Suprapubic skin (tissue), 4 donors: ENCODE data around the gene PADI4. TPM values are rescaled to one million over a fixed set of nuclear protein-coding genes. Genes with fewer than 3 reads are reported as not detected.

Source experiments
- DNase-seq, 2 donors: peaks; one replicate each; pipeline ENCODE4 v3.0.0-alpha.2; 2019; ENCODE audit warnings: low spot score in 2 of 2
- H3K27ac ChIP-seq: fragments of 200-600 bp; sonication (generic); one replicate; pipeline ENCODE4 v1.5.1; 2019
- H3K27me3 ChIP-seq: fragments of 200-600 bp; sonication (generic); one replicate; pipeline ENCODE4 v1.5.1; 2019
- H3K36me3 ChIP-seq: fragments of 200-600 bp; sonication (generic); one replicate; pipeline ENCODE4 v1.5.1; 2019
- H3K4me1 ChIP-seq: fragments of 200-600 bp; sonication (generic); one replicate; pipeline ENCODE4 v1.5.1; 2019
- H3K4me3 ChIP-seq: fragments of 200-600 bp; sonication (generic); one replicate; pipeline ENCODE4 v1.5.1; 2019; ENCODE audit warnings: mild to moderate bottlenecking
- H3K9me3 ChIP-seq: fragments of 200-600 bp; sonication (generic); one replicate; pipeline ENCODE4 v1.5.1; 2019
- EP300 ChIP-seq: sonication (generic); formaldehyde crosslinking; IDR thresholded peaks from one replicate; pipeline ENCODE4 v1.6.1; 2017; ENCODE audit warnings: antibody characterized with exemption
- POLR2A ChIP-seq, 2 donors: fragments of 450-650 bp; IDR thresholded peaks; one replicate each; pipeline ENCODE4 v1.6.1; 2017; ENCODE audit warnings: antibody characterized with exemption in 2 of 2, mild to moderate bottlenecking in 2 of 2, moderate library complexity in 2 of 2
- POLR2AphosphoS5 ChIP-seq, 3 donors: sonication (generic); formaldehyde crosslinking; IDR thresholded peaks; one replicate each; pipeline ENCODE4 v1.6.1; 2017; ENCODE audit warnings: antibody characterized with exemption in 3 of 3
- WGBS: methylation state at CpG from one replicate; pipeline ENCODE4 v1.1.5; 2018; 5-methylcytosine and 5-hydroxymethylcytosine counted together
- total RNA-seq, 4 donors: library from RNA; depleted of rRNA; stranded (reverse); fragments of >200 nt; gene quantifications; one replicate each; pipeline ENCODE4 v1.1.0, GENCODE V29; 2016
- TF ChIP-seq, protein P1 (sequence below), 2 donors: fragments of 200-600 bp in 1 of 2; fragments of 450-650 bp in 1 of 2; sonication (generic) in 1 of 2; IDR thresholded peaks; one replicate each; pipeline ENCODE4 v1.5.1; 2016 to 2019; ENCODE audit warnings: antibody characterized with exemption in 2 of 2, mild to moderate bottlenecking in 1 of 2, moderate library complexity in 1 of 2

Gene PADI4
- total RNA-seq, 4 donors from 2014 or later: 0.57 to 0.81 (median 0.73) TPM; not detected in 1

GRCh38 chr1:17350083-17350482 lies 42.1 kb downstream of the PADI4 start:
- no peak for TF ChIP-seq POLR2A (IDR thresholded peaks at IDR 0.05)
- no peak for TF ChIP-seq POLR2AphosphoS5 (IDR thresholded peaks at IDR 0.05)
- TF ChIP-seq, protein P1, sequence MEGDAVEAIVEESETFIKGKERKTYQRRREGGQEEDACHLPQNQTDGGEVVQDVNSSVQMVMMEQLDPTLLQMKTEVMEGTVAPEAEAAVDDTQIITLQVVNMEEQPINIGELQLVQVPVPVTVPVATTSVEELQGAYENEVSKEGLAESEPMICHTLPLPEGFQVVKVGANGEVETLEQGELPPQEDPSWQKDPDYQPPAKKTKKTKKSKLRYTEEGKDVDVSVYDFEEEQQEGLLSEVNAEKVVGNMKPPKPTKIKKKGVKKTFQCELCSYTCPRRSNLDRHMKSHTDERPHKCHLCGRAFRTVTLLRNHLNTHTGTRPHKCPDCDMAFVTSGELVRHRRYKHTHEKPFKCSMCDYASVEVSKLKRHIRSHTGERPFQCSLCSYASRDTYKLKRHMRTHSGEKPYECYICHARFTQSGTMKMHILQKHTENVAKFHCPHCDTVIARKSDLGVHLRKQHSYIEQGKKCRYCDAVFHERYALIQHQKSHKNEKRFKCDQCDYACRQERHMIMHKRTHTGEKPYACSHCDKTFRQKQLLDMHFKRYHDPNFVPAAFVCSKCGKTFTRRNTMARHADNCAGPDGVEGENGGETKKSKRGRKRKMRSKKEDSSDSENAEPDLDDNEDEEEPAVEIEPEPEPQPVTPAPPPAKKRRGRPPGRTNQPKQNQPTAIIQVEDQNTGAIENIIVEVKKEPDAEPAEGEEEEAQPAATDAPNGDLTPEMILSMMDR (IDR thresholded peaks at IDR 0.05): no peak
- no peak for TF ChIP-seq EP300
- Histone ChIP-seq H3K27ac (no peak overlapping the region), H3K9me3 (no peaks in the 10 kb centered on the region), H3K27me3 (peaks cover 27% of the 10 kb centered on the region), H3K4me3 (no peak overlapping the region), H3K36me3 (no peaks in the 10 kb centered on the region), H3K4me1 (no peaks in the 10 kb centered on the region)
- no peak for DNase-seq
- WGBS: 64% methylated on average over 8 of the region's 8 CpGs

- no peak for DNase-seq
- no peaks in the 10 kb centered on the region for H3K4me1 ChIP-seq
- H3K27ac ChIP-seq: no peak overlapping the region
- no peaks in the 10 kb centered on the region for H3K36me3 ChIP-seq
- no peak overlapping the region for H3K4me3 ChIP-seq
- WGBS: 79% methylated on average over 7 of the region's 7 CpGs
- H3K27me3 ChIP-seq: peaks cover 27% of the 10 kb centered on the region
- H3K9me3 ChIP-seq: no peaks in the 10 kb centered on the region
- TF ChIP-seq EP300 (no peak), POLR2A (IDR thresholded peaks at IDR 0.05) (no peak), POLR2AphosphoS5 (IDR thresholded peaks at IDR 0.05) (no peak)
- TF ChIP-seq, protein P1 (IDR thresholded peaks at IDR 0.05): no peak
These were observed 43.0 kb downstream of the PADI4 start for GRCh38 chr1:17350928-17351446.

GRCh38 chr1:17351598-17352324 lies 43.8 kb downstream of the PADI4 start:
- Histone ChIP-seq H3K36me3 (no peaks in the 10 kb centered on the region), H3K4me1 (no peaks in the 10 kb centered on the region), H3K27me3 (peaks cover 34% of the 10 kb centered on the region), H3K9me3 (no peaks in the 10 kb centered on the region), H3K27ac (no peak overlapping the region), H3K4me3 (no peak overlapping the region)
- no peak for TF ChIP-seq POLR2A (IDR thresholded peaks at IDR 0.05)
- TF ChIP-seq, protein P1 (IDR thresholded peaks at IDR 0.05): no peak
- TF ChIP-seq POLR2AphosphoS5 (IDR thresholded peaks at IDR 0.05): no peak
- no peak for TF ChIP-seq EP300
- no peak for DNase-seq
- WGBS: 82% methylated on average over 8 of the region's 8 CpGs

- Histone ChIP-seq H3K27ac (no peak overlapping the region), H3K9me3 (no peaks in the 10 kb centered on the region), H3K4me3 (no peak overlapping the region), H3K27me3 (peaks cover 33% of the 10 kb centered on the region), H3K36me3 (no peaks in the 10 kb centered on the region), H3K4me1 (no peaks in the 10 kb centered on the region)
- TF ChIP-seq EP300: no peak
- no peak for TF ChIP-seq POLR2AphosphoS5 (IDR thresholded peaks at IDR 0.05)
- no peak for TF ChIP-seq POLR2A (IDR thresholded peaks at IDR 0.05)
- TF ChIP-seq, protein P1 (IDR thresholded peaks at IDR 0.05): no peak
- DNase-seq: no peak
- 73% methylated on average over 8 of the region's 8 CpGs for whole genome bisulfite sequencing
These were observed 44.5 kb downstream of the PADI4 start for GRCh38 chr1:17352419-17352909.

DNA sequence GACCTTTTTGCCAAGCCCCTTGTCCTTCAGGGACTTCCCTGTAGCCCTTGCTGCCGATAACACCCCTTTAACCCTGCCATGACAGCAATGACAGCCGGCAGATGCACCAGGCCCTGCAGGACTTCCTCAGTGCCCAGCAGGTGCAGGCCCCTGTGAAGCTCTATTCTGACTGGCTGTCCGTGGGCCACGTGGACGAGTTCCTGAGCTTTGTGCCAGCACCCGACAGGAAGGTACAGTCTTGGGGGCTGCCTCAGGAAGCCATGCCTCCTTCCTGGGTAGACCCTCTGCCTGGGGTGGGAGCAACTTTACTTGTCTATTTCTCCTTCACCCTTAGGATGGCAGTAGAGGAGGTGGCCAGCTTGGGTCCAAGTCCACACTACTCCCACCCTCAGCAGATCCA lies 47.9 kb downstream of the PADI4 start:
- no peaks in the 10 kb centered on the region for H3K9me3 ChIP-seq
- no peak overlapping the region for H3K4me3 ChIP-seq
- 48% methylated on average over 6 of the region's 6 CpGs for WGBS
- TF ChIP-seq EP300: no peak
- no peak for TF ChIP-seq POLR2A (IDR thresholded peaks at IDR 0.05)
- TF ChIP-seq POLR2AphosphoS5 (IDR thresholded peaks at IDR 0.05): no peak
- TF ChIP-seq, protein P1 (IDR thresholded peaks at IDR 0.05): no peak
- no peak overlapping the region for H3K27ac ChIP-seq
- H3K4me1 ChIP-seq: no peaks in the 10 kb centered on the region
- H3K27me3 ChIP-seq: peaks cover 29% of the 10 kb centered on the region
- H3K36me3 ChIP-seq: no peaks in the 10 kb centered on the region
- DNase-seq: no peak
